ENCODE results near the gene SESTD1.

GRCh38 chr2:179069685-179070084 lies 194.9 kb downstream of the SESTD1 start:
- no peak for TF ChIP-seq POLR2A (IDR thresholded peaks at IDR 0.05; ENCODE audit: low read depth, low read length)
- TF ChIP-seq, protein P1, sequence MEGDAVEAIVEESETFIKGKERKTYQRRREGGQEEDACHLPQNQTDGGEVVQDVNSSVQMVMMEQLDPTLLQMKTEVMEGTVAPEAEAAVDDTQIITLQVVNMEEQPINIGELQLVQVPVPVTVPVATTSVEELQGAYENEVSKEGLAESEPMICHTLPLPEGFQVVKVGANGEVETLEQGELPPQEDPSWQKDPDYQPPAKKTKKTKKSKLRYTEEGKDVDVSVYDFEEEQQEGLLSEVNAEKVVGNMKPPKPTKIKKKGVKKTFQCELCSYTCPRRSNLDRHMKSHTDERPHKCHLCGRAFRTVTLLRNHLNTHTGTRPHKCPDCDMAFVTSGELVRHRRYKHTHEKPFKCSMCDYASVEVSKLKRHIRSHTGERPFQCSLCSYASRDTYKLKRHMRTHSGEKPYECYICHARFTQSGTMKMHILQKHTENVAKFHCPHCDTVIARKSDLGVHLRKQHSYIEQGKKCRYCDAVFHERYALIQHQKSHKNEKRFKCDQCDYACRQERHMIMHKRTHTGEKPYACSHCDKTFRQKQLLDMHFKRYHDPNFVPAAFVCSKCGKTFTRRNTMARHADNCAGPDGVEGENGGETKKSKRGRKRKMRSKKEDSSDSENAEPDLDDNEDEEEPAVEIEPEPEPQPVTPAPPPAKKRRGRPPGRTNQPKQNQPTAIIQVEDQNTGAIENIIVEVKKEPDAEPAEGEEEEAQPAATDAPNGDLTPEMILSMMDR (conservative IDR thresholded peaks at IDR 0.05; ENCODE audit: low read depth, low read length) = no peak
- no peak for TF ChIP-seq SMC3 (IDR thresholded peaks at IDR 0.05; ENCODE audit: low read depth, low read length)
- no peak for TF ChIP-seq RAD21 (IDR thresholded peaks at IDR 0.05; ENCODE audit: low read length)
- TF ChIP-seq MAFK (IDR thresholded peaks at IDR 0.05; ENCODE audit: low read depth, low read length) = no peak
- no peak for TF ChIP-seq MAZ (IDR thresholded peaks at IDR 0.05; ENCODE audit: borderline replicate concordance, low read depth, low read length)
- no peak for TF ChIP-seq RFX5 (IDR thresholded peaks at IDR 0.05; ENCODE audit: low read depth, low read length)
- no peak for TF ChIP-seq USF2 (IDR thresholded peaks at IDR 0.05; ENCODE audit: low read depth, low read length)
- no peak for TF ChIP-seq ELK1 (IDR thresholded peaks at IDR 0.05; ENCODE audit: borderline replicate concordance, low read depth, low read length)
- no peak for TF ChIP-seq MXI1 (IDR thresholded peaks at IDR 0.05; ENCODE audit: borderline replicate concordance, low read depth, low read length)
- no peak for TF ChIP-seq CEBPB (IDR thresholded peaks at IDR 0.05; ENCODE audit: low read depth, low read length)
